Measurements from ENCODE around the gene CPEB3. TPM values are rescaled to one million over a fixed set of nuclear protein-coding genes. Genes with fewer than 3 reads are reported as not detected.

The CPEB3 gene
- total RNA-seq, 5 donors from 2014 or later (not counting 1 experiment from before 2014, with no cell fraction given), result 2.7 to 4.1 (median 3.1) TPM

DNA sequence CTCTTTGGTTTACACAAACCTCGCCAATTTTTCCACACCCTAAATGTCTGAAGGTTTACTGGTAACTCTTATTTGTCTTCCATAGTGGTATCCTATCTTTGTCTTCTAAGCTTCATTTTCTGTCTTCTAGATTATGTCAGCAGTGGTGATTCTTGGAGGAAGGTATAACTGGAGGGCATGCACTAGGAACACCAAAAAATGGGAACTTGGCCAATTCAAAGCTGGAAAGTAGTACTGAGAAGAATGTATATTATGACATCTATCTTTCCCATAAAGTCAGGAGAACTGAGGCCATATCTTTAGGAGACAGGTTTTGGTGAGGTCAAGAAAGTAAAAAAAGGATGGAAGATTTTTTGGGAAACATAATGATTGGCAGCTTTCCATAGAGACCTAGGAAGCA, 113.3 kb downstream of the CPEB3 start:
- no peak for DNase-seq
- Histone ChIP-seq H3K27ac (ENCODE audit: low read length) (no peak overlapping the region), H3K4me3 (ENCODE audit: control insufficient read depth in 1 of 2, extremely low read depth in 1 of 2, low read length in 1 of 2) (no peak overlapping the region), H3K36me3 (ENCODE audit: control insufficient read depth in 2 of 2, extremely low read depth in 1 of 2, insufficient read depth in 1 of 2, low read length in 1 of 2) (no peaks in the 10 kb centered on the region), H3K27me3 (replicated peaks in 1 of 2; ENCODE audit: control insufficient read depth in 2 of 2, extremely low read depth in 1 of 2, insufficient read depth in 2 of 2, low read length in 1 of 2) (no peaks in the 10 kb centered on the region), H3K4me1 (ENCODE audit: control insufficient read depth in 1 of 2, extremely low read depth in 1 of 2, insufficient read depth in 2 of 2, low read length in 2 of 2) (no peaks in the 10 kb centered on the region), H3K9me3 (no peaks in the 10 kb centered on the region)
- Mint-ChIP-seq H3K36me3 (peaks cover 52% of the 10 kb centered on the region), H3K4me3 (no peak overlapping the region), H3K9me3 (peaks cover 0 to 2% (median 0%) of the 10 kb centered on the region in 3 donors), H3K27ac (no peak overlapping the region), H3K4me1 (peaks cover 0 to 3% (median 0%) of the 10 kb centered on the region in 3 donors), H3K27me3 (no peaks in the 10 kb centered on the region)
- CTCF ChIA-PET, result interaction anchor here in 1 of 2 donors (0.6 kb wide), 1 partner anchor 109 kb away, joined by 3 read pairs; no protein-coding TSS in a partner anchor
- POLR2A ChIA-PET, result interaction anchor here in 1 of 2 donors (0.5 to 0.7 kb wide), 2 partner anchors 63 to 161 kb away, joined by 3 read pairs; no protein-coding TSS in a partner anchor
- no CpG with 5 or more reads among the region's 1 CpG for WGBS (ENCODE audit: insufficient coverage)
- no peak for ATAC-seq (replicated peaks in 1 of 4)

DNA sequence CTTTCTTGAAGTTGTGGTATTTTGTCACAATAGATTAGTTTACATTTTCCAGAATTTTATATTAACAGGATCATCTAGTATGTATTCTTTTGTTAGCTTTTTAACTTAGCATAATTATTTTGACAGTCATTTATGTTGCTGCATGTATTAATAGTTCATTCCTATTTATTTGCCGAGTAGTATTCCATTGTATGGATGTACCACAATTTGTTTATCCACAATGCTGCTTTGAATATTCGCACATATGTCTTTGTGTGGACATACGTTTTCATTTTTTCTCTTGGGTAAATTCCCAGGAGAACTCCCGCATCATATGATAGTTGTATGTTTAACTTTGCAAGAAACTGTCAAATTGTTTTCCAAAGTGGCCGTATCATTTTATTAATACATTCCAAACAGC, 115.7 kb downstream of the CPEB3 start:
- POLR2A ChIA-PET, result no interaction called here
- Mint-ChIP-seq H3K36me3 (peaks cover 53% of the 10 kb centered on the region), H3K9me3 (peaks cover 0 to 2% (median 0%) of the 10 kb centered on the region in 3 donors), H3K27me3 (no peaks in the 10 kb centered on the region), H3K4me1 (no peaks in the 10 kb centered on the region), H3K4me3 (no peak overlapping the region), H3K27ac (no peak overlapping the region)
- H3K9me3 ChIP-seq, result no peaks in the 10 kb centered on the region
- CTCF ChIA-PET, result no interaction called here
- no peak for DNase-seq
- no peaks in the 10 kb centered on the region for H3K36me3 ChIP-seq (ENCODE audit: control insufficient read depth in 2 of 2, extremely low read depth in 1 of 2, insufficient read depth in 1 of 2, low read length in 1 of 2)
- WGBS (ENCODE audit: insufficient coverage), result no CpG with 5 or more reads among the region's 5 CpGs
- no peak overlapping the region for H3K27ac ChIP-seq (ENCODE audit: low read length)
- no peaks in the 10 kb centered on the region for H3K27me3 ChIP-seq (replicated peaks in 1 of 2; ENCODE audit: control insufficient read depth in 2 of 2, extremely low read depth in 1 of 2, insufficient read depth in 2 of 2, low read length in 1 of 2)
- no peak for ATAC-seq (replicated peaks in 1 of 4)
- no peak overlapping the region for H3K4me3 ChIP-seq (ENCODE audit: control insufficient read depth in 1 of 2, extremely low read depth in 1 of 2, low read length in 1 of 2)
- H3K4me1 ChIP-seq (ENCODE audit: control insufficient read depth in 1 of 2, extremely low read depth in 1 of 2, insufficient read depth in 2 of 2, low read length in 2 of 2), result no peaks in the 10 kb centered on the region

DNA sequence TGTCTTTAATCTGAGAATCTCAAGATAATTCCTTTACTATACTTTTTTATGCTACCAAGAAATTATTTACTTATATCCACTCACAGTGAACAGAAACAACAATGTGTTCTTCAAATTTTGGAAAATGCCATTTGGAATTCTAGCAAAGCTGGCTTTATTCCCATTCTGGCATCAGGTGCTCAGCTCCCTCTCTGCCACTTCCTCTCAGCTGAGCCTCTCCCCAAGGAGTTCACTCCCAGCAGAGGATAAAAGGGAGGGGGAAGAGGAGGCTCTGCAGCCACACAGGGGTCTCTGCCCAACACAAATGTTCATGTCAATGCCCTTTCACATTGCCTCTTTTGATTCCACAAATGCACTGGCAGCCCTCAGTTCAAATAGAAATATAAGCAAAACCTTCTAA, 116.9 kb downstream of the CPEB3 start:
- Mint-ChIP-seq H3K4me1 (no peaks in the 10 kb centered on the region), H3K36me3 (peaks cover 51% of the 10 kb centered on the region), H3K4me3 (no peak overlapping the region), H3K9me3 (peaks cover 8% of the 10 kb centered on the region in 3 donors), H3K27me3 (no peaks in the 10 kb centered on the region), H3K27ac (no peak overlapping the region)
- H3K27me3 ChIP-seq (replicated peaks in 1 of 2; ENCODE audit: control insufficient read depth in 2 of 2, extremely low read depth in 1 of 2, insufficient read depth in 2 of 2, low read length in 1 of 2), result no peaks in the 10 kb centered on the region
- ATAC-seq (replicated peaks in 1 of 4), result no peak
- POLR2A ChIA-PET, result no interaction called here
- no peaks in the 10 kb centered on the region for H3K4me1 ChIP-seq (ENCODE audit: control insufficient read depth in 1 of 2, extremely low read depth in 1 of 2, insufficient read depth in 2 of 2, low read length in 2 of 2)
- CTCF ChIA-PET, result no interaction called here
- no peaks in the 10 kb centered on the region for H3K36me3 ChIP-seq (ENCODE audit: control insufficient read depth in 2 of 2, extremely low read depth in 1 of 2, insufficient read depth in 1 of 2, low read length in 1 of 2)
- no peak overlapping the region for H3K27ac ChIP-seq (ENCODE audit: low read length)
- DNase-seq, result no peak
- no peaks in the 10 kb centered on the region for H3K9me3 ChIP-seq
- H3K4me3 ChIP-seq (ENCODE audit: control insufficient read depth in 1 of 2, extremely low read depth in 1 of 2, low read length in 1 of 2), result no peak overlapping the region

DNA sequence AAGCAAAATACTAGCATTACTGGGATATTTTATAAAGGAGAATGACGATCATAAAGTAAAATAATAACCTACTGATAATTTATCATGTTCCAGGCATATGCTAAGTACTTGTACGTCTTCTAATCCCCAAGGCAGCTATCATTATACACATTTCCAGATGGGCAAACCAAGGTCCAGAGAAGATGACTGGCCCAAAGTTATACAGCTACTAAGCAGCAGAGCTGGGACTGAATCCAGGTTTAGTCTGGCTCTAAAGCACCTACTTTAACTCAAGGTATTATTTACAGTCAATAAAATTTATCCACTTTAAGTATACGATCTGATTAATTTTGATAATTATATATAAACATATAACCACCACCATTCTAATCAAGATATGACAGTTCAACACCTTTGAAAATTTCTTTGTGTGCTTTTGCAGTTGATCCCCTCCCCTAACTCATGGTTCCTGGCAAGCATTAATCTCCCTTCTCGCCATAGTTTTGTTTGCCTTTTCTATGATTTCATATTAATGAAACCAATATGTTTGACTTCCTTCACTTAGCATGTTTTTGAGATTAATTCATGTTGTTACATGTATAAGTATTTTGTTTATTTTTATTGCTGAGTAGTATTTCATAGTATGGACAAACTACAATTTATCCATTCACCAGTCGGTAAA, 126.7 kb downstream of the CPEB3 start:
- H3K36me3 Mint-ChIP-seq, result peaks cover 22% of the 10 kb centered on the region
- CTCF ChIA-PET, result no interaction called here
- H3K36me3 ChIP-seq (ENCODE audit: control insufficient read depth in 2 of 2, extremely low read depth in 1 of 2, insufficient read depth in 1 of 2, low read length in 1 of 2), result no peaks in the 10 kb centered on the region
- no peak overlapping the region for H3K4me3 Mint-ChIP-seq
- peaks cover 3 to 7% (median 6%) of the 10 kb centered on the region in 3 donors for H3K9me3 Mint-ChIP-seq
- H3K27me3 Mint-ChIP-seq, result no peaks in the 10 kb centered on the region
- no peak for ATAC-seq (replicated peaks in 1 of 4)
- H3K4me3 ChIP-seq (ENCODE audit: control insufficient read depth in 1 of 2, extremely low read depth in 1 of 2, low read length in 1 of 2), result no peak overlapping the region
- no peaks in the 10 kb centered on the region for H3K9me3 ChIP-seq
- H3K4me1 Mint-ChIP-seq, result no peaks in the 10 kb centered on the region
- no peaks in the 10 kb centered on the region for H3K27me3 ChIP-seq (replicated peaks in 1 of 2; ENCODE audit: control insufficient read depth in 2 of 2, extremely low read depth in 1 of 2, insufficient read depth in 2 of 2, low read length in 1 of 2)
- WGBS (ENCODE audit: insufficient coverage), result 100% methylated on average over 1 of the region's 5 CpGs
- no peak overlapping the region for H3K27ac Mint-ChIP-seq
- H3K27ac ChIP-seq (ENCODE audit: low read length), result no peak overlapping the region
- POLR2A ChIA-PET, result no interaction called here
- no peak for DNase-seq
- H3K4me1 ChIP-seq (ENCODE audit: control insufficient read depth in 1 of 2, extremely low read depth in 1 of 2, insufficient read depth in 2 of 2, low read length in 2 of 2), result no peaks in the 10 kb centered on the region

DNA sequence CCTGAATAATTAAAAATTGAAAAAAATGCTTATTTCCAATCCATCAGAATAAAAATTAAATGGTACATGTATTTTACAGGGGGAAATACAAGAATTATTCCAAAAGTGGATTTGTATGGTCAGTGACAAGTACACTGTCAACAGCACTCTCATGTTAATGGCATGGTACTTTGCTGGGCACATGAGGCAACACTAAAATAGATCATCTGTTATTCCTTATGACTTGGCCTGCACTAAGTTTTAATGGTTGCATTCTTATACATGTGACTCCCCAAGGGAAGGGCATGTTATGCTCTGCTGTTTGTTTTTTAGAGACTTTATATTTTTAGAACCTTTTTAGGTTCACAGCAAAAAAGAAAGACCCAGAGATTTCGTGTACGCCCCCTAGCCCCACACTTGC, 128.3 kb downstream of the CPEB3 start:
- WGBS (ENCODE audit: insufficient coverage), result no CpG with 5 or more reads among the region's 2 CpGs
- H3K27me3 ChIP-seq (replicated peaks in 1 of 2; ENCODE audit: control insufficient read depth in 2 of 2, extremely low read depth in 1 of 2, insufficient read depth in 2 of 2, low read length in 1 of 2), result no peaks in the 10 kb centered on the region
- H3K4me1 ChIP-seq (ENCODE audit: control insufficient read depth in 1 of 2, extremely low read depth in 1 of 2, insufficient read depth in 2 of 2, low read length in 2 of 2), result no peaks in the 10 kb centered on the region
- peaks cover 3 to 7% (median 6%) of the 10 kb centered on the region in 3 donors for H3K9me3 Mint-ChIP-seq
- H3K36me3 Mint-ChIP-seq, result peaks cover 18% of the 10 kb centered on the region
- H3K9me3 ChIP-seq, result no peaks in the 10 kb centered on the region
- no peaks in the 10 kb centered on the region for H3K27me3 Mint-ChIP-seq
- POLR2A ChIA-PET, result interaction anchor here in 1 of 2 donors (0.6 kb wide), 1 partner anchor 17 kb away, joined by 4 read pairs; no protein-coding TSS in a partner anchor
- no peak overlapping the region for H3K27ac ChIP-seq (ENCODE audit: low read length)
- H3K4me3 ChIP-seq (ENCODE audit: control insufficient read depth in 1 of 2, extremely low read depth in 1 of 2, low read length in 1 of 2), result no peak overlapping the region
- ATAC-seq (replicated peaks in 1 of 4) (no peak), DNase-seq (no peak)
- CTCF ChIA-PET, result interaction anchor here in 1 of 2 donors (0.5 kb wide), 1 partner anchor 115 kb away, joined by 4 read pairs; no protein-coding TSS in a partner anchor
- H3K27ac Mint-ChIP-seq, result no peak overlapping the region
- no peaks in the 10 kb centered on the region for H3K36me3 ChIP-seq (ENCODE audit: control insufficient read depth in 2 of 2, extremely low read depth in 1 of 2, insufficient read depth in 1 of 2, low read length in 1 of 2)
- no peaks in the 10 kb centered on the region for H3K4me1 Mint-ChIP-seq
- H3K4me3 Mint-ChIP-seq, result no peak overlapping the region

DNA sequence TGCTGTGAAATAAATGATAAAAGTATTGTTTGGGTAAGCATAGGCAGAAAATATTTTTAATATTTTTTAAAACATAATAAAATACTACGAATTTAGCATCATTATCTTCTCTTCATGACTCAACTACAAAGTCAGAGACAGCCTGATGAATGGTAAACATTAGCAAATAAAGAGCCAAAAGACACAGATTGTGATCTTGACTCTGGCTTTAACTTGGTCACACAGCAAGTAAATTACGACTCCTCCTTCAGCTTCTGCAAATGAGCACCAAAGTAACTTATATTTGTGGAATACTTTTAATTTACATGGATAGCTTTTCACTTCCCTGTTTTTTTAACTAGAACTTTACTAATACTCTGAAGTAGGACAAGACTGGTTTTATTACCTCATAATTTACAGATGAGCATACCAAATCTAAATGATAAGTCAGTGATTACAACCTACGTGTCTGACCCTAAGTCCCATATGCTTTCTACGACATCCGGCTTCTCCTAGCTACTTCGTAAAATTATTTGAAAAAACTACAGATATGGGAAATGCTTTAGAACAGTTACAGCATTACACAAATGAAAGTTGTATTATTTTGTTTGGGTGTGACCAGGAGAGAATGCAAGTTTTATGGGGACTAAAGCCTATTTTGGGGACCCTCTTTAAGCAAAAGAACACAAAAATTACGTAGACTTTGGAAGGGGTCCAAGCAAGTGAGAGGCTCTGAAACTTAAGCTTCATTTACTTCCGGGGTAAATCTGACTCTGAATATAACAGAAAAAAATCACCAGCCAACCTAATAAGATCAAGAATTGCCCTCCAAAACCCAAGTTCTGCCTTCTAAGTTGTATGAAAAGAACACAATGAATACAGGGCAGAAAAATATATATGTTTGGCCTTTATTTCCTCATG, 133.8 kb downstream of the CPEB3 start:
- Histone ChIP-seq H3K4me3 (ENCODE audit: control insufficient read depth in 1 of 2, extremely low read depth in 1 of 2, low read length in 1 of 2) (no peak overlapping the region), H3K27me3 (replicated peaks in 1 of 2; ENCODE audit: control insufficient read depth in 2 of 2, extremely low read depth in 1 of 2, insufficient read depth in 2 of 2, low read length in 1 of 2) (no peaks in the 10 kb centered on the region), H3K9me3 (no peaks in the 10 kb centered on the region), H3K36me3 (ENCODE audit: control insufficient read depth in 2 of 2, extremely low read depth in 1 of 2, insufficient read depth in 1 of 2, low read length in 1 of 2) (no peaks in the 10 kb centered on the region), H3K4me1 (ENCODE audit: control insufficient read depth in 1 of 2, extremely low read depth in 1 of 2, insufficient read depth in 2 of 2, low read length in 2 of 2) (no peaks in the 10 kb centered on the region), H3K27ac (ENCODE audit: low read length) (no peak overlapping the region)
- Mint-ChIP-seq H3K27me3 (no peaks in the 10 kb centered on the region), H3K27ac (no peak overlapping the region), H3K4me3 (no peak overlapping the region), H3K4me1 (no peaks in the 10 kb centered on the region), H3K9me3 (no peaks in the 10 kb centered on the region), H3K36me3 (peaks cover 6% of the 10 kb centered on the region)
- ChIA-PET CTCF (no interaction called here), POLR2A (no interaction called here)
- DNase-seq, result no peak
- ATAC-seq (replicated peaks in 1 of 4), result no peak
- no CpG with 5 or more reads among the region's 8 CpGs for WGBS (ENCODE audit: insufficient coverage)
